ENCODE measurements around the gene PLCG2.

PLCG2 gene

DNA sequence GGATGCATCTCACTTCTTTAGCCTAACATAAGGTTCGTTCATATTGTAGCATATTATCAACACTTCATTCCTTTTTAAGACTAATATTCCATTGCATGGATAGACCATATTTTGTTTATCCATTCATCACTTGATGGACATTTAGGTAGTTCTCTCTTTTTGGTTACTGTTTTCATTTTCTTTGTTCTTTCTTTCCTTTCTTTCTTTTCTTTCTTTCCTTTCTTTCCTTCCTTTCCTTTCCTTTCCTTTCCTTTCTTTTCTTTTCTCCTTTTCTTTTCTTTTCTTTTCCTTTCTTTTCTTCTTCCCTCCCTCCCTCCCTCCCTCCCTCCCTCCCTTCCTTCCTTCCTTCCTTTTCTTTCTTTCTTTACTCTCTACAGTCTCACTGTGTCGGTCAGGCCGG, 24.2 kb downstream of the PLCG2 start:
- Mint-ChIP-seq H3K36me3 (ENCODE audit: low read depth) (no peaks in the 10 kb centered on the region), H3K27me3 (ENCODE audit: low read depth) (no peaks in the 10 kb centered on the region)

DNA sequence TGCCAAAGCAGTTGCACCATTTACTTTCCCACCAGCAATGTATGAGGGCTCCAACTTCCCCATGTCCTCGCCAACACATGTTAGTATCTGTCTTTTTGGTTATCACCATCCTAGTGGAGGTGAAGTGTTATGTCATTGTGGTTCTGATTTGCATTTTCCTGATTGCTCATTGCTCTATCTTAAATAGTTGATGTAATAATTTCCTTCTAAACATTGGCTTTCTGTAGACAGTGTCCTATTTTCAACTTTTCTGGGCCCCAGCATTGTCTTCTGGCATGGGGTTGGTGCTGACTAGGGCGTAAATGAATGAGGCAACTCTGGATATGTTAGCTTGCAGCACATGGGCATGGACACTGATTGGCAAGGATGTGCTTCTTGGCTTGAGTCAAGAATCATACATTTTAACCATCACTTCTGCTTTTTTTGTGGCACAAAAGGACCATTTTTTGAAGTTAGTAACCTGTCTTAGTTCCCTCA, 25.1 kb downstream of the PLCG2 start:
- no peaks in the 10 kb centered on the region for H3K36me3 Mint-ChIP-seq (ENCODE audit: low read depth)
- H3K9me3 Mint-ChIP-seq = no peaks in the 10 kb centered on the region
- TF ChIP-seq, protein P1, sequence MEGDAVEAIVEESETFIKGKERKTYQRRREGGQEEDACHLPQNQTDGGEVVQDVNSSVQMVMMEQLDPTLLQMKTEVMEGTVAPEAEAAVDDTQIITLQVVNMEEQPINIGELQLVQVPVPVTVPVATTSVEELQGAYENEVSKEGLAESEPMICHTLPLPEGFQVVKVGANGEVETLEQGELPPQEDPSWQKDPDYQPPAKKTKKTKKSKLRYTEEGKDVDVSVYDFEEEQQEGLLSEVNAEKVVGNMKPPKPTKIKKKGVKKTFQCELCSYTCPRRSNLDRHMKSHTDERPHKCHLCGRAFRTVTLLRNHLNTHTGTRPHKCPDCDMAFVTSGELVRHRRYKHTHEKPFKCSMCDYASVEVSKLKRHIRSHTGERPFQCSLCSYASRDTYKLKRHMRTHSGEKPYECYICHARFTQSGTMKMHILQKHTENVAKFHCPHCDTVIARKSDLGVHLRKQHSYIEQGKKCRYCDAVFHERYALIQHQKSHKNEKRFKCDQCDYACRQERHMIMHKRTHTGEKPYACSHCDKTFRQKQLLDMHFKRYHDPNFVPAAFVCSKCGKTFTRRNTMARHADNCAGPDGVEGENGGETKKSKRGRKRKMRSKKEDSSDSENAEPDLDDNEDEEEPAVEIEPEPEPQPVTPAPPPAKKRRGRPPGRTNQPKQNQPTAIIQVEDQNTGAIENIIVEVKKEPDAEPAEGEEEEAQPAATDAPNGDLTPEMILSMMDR (IDR thresholded peaks at IDR 0.05; ENCODE audit: unreplicated experiment in 3 of 3) = no peak
- H3K4me1 Mint-ChIP-seq = no peaks in the 10 kb centered on the region
- no peaks in the 10 kb centered on the region for H3K27me3 Mint-ChIP-seq (ENCODE audit: low read depth)
- no peak overlapping the region for H3K27ac Mint-ChIP-seq
- H3K4me3 Mint-ChIP-seq = no peak overlapping the region

More for the DNA sequence above, 24.2 kb downstream of the PLCG2 start:
- no peak overlapping the region for H3K4me3 Mint-ChIP-seq
- no peak overlapping the region for H3K27ac Mint-ChIP-seq
- TF ChIP-seq, protein P1 (IDR thresholded peaks at IDR 0.05; ENCODE audit: unreplicated experiment in 3 of 3) = no peak
- peaks cover 4% of the 10 kb centered on the region for H3K4me1 Mint-ChIP-seq
- no peaks in the 10 kb centered on the region for H3K9me3 Mint-ChIP-seq

DNA sequence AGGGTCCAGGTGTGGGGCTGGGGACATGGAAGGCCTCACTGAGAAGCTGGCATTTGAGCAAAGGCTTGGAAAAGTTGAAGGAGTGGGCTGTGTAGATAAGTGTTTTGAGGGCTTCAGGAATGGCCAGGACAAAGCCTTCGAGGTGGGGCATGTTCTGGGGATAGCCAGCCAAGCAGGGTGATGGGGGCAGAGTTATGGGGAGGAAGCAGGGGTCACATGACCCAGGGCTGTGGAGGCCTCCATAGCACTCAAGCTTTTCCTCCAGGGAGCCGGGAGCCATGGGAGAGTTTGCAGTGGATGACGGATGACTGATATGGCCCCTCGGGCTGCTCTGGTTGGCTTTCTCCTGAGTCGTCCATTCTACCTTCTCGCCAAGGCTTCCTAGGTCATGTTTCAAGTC, 27.6 kb downstream of the PLCG2 start:
- H3K9me3 Mint-ChIP-seq = no peaks in the 10 kb centered on the region
- H3K36me3 Mint-ChIP-seq (ENCODE audit: low read depth) = no peaks in the 10 kb centered on the region
- H3K4me3 Mint-ChIP-seq = no peak overlapping the region
- no peaks in the 10 kb centered on the region for H3K27me3 Mint-ChIP-seq (ENCODE audit: low read depth)
- TF ChIP-seq, protein P1 (IDR thresholded peaks at IDR 0.05; ENCODE audit: unreplicated experiment in 3 of 3) = no peak
- H3K27ac Mint-ChIP-seq = no peak overlapping the region
- no peaks in the 10 kb centered on the region for H3K4me1 Mint-ChIP-seq

DNA sequence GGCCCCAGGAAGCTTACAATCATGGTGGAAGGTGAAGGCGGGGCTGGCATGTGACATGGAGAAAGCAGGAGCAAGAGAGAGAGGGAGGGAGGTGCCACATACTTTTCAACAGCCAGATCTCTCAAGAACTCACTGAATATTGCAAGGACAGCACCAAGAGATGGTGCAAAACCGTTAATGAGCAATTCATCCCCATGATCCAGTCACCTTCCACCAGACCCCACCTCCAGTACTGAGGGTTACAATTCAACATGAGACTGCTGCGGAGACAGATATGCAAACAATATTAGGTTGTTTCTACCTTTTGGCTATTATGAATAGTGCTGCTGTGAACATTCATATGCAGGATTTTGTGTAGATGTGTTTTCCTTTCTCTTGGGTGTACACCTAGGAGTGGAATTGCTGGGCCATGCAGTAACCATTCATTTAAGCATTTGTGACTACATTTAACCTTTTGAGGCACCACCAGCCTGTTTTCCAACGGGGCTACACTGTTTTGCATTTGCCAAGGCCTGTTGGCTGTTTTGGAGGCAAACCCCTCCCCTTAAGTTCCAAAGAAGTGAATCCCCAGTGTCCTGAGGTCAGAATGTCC, 28.8 kb downstream of the PLCG2 start:
- Mint-ChIP-seq H3K27ac (no peak overlapping the region), H3K4me3 (no peak overlapping the region), H3K4me1 (no peaks in the 10 kb centered on the region), H3K9me3 (peaks cover 8% of the 10 kb centered on the region), H3K27me3 (ENCODE audit: low read depth) (no peaks in the 10 kb centered on the region), H3K36me3 (ENCODE audit: low read depth) (no peaks in the 10 kb centered on the region)
- TF ChIP-seq, protein P1 (IDR thresholded peaks at IDR 0.05; ENCODE audit: unreplicated experiment in 3 of 3) = no peak

DNA sequence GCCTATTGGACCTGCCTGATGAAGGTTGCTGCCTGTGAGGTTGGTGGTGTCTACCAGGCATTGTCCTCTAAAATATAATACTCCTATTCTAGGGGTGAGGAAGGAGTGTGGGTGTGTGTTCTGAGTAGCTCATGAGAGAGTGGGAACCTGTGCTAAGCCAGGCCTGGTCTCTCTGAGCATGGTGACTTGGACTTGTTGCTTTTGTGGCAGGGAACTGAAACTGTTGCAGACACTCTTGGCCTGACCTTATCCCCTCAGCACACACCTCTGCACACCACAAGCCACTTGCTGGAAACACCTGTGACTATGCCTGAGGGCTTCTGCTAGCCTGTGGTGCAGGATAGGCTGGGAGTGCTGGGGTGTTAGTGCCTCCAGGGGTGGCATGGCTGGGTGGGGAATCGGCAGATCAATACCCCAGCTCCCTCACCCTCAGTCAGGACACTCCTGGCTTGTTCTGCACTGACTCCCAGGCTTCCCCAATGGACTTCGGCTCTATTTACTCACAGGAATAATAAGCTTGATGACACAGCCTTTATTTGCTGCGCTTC, 29.9 kb downstream of the PLCG2 start:
- Mint-ChIP-seq H3K4me1 (no peaks in the 10 kb centered on the region), H3K27ac (no peak overlapping the region), H3K36me3 (ENCODE audit: low read depth) (no peaks in the 10 kb centered on the region), H3K27me3 (ENCODE audit: low read depth) (peaks cover 4% of the 10 kb centered on the region), H3K9me3 (peaks cover 12% of the 10 kb centered on the region), H3K4me3 (no peak overlapping the region)
- TF ChIP-seq, protein P1 (IDR thresholded peaks at IDR 0.05; ENCODE audit: unreplicated experiment in 3 of 3) = no peak

DNA sequence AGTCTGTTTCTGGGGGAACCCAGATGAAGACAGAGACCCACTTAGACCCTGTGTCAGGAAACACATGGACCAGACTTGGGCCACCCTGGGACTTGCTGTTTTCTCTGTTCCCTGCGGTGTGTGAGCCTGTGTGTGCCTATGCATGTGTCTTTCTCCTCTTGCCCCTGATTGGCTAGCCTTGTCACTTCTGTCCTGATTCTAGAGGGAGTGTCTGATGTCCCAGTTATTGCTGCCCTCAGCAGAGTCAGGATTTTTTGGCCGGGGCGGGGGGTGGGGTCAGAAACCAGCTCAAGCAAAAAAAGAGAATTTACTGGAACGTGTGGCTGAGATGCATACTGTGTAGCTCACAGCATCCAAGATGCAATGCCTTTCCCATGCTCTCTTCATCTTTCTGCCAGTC, 30.5 kb downstream of the PLCG2 start:
- H3K27ac Mint-ChIP-seq = no peak overlapping the region
- H3K27me3 Mint-ChIP-seq (ENCODE audit: low read depth) = peaks cover 6% of the 10 kb centered on the region
- peaks cover 12% of the 10 kb centered on the region for H3K9me3 Mint-ChIP-seq
- TF ChIP-seq, protein P1 (IDR thresholded peaks at IDR 0.05; ENCODE audit: unreplicated experiment in 3 of 3) = no peak
- H3K4me1 Mint-ChIP-seq = no peaks in the 10 kb centered on the region
- no peak overlapping the region for H3K4me3 Mint-ChIP-seq
- H3K36me3 Mint-ChIP-seq (ENCODE audit: low read depth) = no peaks in the 10 kb centered on the region
